ENCODE data around the gene SFRP5.

SFRP5 gene

DNA sequence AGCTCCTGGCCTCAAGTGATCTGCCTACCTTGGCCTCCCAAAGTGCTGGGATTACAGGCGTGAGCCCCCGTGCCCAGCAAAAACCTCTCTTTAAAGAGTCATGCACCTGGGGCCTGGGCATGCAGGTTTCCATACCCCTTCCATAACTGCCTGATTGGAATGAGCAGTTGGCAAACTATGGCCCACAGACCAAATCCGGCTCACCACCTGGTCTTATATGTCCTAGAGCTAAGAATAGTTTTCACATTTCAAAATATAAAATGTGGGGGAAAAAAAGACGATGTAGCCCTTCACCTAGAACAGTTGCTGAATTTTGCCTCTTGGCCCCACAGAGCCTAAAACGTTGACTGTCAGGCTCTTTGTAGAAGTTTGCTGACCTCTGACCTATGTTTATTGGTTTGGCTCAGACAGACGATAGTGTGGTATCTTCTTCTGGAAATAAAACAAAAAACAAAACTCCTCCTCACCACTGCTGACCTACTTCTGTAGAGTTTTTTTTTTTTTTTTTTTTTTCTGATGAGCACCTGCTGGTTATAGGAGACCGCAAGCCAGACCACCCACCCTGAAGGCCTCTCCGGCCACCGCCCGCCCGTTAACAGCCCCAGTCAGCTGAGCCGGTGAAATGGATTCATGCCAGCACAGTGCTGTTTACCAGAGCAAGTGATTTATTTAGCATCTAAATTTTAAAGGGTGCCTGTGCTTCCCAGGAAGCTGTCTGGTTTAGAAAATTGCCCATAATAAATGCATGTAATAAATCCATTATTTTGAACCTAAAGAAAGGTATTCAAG, 33.5 kb upstream of the SFRP5 start:
- H3K27ac ChIP-seq (replicated peaks), result no peak overlapping the region
- H3K27me3 ChIP-seq (ENCODE audit: insufficient read depth, poor library complexity, severe bottlenecking), result peaks cover 2% of the 10 kb centered on the region
- no peak overlapping the region for H3K4me3 ChIP-seq (replicated peaks; ENCODE audit: insufficient read depth, low read length)
- no peak for DNase-seq (ENCODE audit: low read depth in 1 of 2, low spot score in 1 of 2)
- TF ChIP-seq SPI1 (IDR thresholded peaks at IDR 0.05; ENCODE audit: borderline replicate concordance, low read depth) (no peak), GABPA (IDR thresholded peaks at IDR 0.05; ENCODE audit: low read depth) (no peak)
- TF ChIP-seq, protein P1, sequence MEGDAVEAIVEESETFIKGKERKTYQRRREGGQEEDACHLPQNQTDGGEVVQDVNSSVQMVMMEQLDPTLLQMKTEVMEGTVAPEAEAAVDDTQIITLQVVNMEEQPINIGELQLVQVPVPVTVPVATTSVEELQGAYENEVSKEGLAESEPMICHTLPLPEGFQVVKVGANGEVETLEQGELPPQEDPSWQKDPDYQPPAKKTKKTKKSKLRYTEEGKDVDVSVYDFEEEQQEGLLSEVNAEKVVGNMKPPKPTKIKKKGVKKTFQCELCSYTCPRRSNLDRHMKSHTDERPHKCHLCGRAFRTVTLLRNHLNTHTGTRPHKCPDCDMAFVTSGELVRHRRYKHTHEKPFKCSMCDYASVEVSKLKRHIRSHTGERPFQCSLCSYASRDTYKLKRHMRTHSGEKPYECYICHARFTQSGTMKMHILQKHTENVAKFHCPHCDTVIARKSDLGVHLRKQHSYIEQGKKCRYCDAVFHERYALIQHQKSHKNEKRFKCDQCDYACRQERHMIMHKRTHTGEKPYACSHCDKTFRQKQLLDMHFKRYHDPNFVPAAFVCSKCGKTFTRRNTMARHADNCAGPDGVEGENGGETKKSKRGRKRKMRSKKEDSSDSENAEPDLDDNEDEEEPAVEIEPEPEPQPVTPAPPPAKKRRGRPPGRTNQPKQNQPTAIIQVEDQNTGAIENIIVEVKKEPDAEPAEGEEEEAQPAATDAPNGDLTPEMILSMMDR (IDR thresholded peaks at IDR 0.05; ENCODE audit: insufficient read depth, low read length), result no peak

DNA sequence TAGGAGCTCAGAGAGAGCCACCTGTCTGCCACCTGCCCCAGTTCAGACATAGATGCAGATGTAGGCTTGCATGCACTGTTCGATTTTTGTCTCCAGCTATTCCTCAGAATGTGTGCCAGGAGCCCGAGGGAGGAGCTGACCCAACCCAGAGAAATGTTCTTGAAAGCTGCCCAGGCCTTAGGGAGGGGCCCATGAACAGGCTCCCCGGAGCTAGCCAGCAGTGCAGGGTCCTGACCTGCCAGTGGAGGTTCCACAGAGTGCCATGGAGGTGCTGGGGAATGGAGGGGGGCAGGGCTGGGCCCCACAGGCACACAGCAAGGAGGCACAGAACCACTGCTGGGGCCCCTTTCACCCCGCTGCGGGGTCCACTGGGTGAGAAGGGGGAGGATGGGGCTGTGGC, 29.6 kb upstream of the SFRP5 start:
- no peak for TF ChIP-seq POLR2AphosphoS5 (IDR thresholded peaks at IDR 0.05; ENCODE audit: low read depth)
- TF ChIP-seq, protein P1 (IDR thresholded peaks at IDR 0.05; ENCODE audit: insufficient read depth, low read length), result no peak
- no peak for TF ChIP-seq SPI1 (IDR thresholded peaks at IDR 0.05; ENCODE audit: borderline replicate concordance, low read depth)
- no peak for TF ChIP-seq GABPA (IDR thresholded peaks at IDR 0.05; ENCODE audit: low read depth)
- TF ChIP-seq, protein P2, sequence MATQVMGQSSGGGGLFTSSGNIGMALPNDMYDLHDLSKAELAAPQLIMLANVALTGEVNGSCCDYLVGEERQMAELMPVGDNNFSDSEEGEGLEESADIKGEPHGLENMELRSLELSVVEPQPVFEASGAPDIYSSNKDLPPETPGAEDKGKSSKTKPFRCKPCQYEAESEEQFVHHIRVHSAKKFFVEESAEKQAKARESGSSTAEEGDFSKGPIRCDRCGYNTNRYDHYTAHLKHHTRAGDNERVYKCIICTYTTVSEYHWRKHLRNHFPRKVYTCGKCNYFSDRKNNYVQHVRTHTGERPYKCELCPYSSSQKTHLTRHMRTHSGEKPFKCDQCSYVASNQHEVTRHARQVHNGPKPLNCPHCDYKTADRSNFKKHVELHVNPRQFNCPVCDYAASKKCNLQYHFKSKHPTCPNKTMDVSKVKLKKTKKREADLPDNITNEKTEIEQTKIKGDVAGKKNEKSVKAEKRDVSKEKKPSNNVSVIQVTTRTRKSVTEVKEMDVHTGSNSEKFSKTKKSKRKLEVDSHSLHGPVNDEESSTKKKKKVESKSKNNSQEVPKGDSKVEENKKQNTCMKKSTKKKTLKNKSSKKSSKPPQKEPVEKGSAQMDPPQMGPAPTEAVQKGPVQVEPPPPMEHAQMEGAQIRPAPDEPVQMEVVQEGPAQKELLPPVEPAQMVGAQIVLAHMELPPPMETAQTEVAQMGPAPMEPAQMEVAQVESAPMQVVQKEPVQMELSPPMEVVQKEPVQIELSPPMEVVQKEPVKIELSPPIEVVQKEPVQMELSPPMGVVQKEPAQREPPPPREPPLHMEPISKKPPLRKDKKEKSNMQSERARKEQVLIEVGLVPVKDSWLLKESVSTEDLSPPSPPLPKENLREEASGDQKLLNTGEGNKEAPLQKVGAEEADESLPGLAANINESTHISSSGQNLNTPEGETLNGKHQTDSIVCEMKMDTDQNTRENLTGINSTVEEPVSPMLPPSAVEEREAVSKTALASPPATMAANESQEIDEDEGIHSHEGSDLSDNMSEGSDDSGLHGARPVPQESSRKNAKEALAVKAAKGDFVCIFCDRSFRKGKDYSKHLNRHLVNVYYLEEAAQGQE (IDR thresholded peaks at IDR 0.05; ENCODE audit: insufficient replicate concordance, low read depth), result no peak
- Histone ChIP-seq H3K27me3 (ENCODE audit: insufficient read depth, poor library complexity, severe bottlenecking) (peaks cover 6% of the 10 kb centered on the region), H3K4me3 (replicated peaks; ENCODE audit: insufficient read depth, low read length) (no peak overlapping the region), H3K27ac (replicated peaks) (no peak overlapping the region)
- no peak for DNase-seq (ENCODE audit: low read depth in 1 of 2, low spot score in 1 of 2)

DNA sequence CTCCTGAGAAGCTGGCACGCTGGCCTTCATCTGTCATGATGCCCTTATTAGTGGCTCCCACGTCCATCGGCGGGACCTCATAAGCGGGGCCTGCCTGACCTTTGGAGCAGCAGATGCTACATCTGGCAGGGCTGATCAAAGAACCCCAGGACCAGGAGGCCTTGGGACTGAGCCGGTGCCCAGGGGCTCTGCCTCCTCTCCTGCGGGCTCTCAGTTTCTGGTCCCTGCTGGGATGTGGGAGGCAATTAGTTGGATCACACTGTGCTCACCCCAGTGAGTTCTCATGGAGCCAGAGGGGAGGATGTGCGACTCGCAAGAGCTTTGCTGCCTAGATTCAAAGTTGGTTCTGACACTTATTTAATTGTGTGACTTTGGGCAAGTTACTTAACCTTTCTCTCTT, 28.7 kb upstream of the SFRP5 start:
- H3K27ac ChIP-seq (replicated peaks), result no peak overlapping the region
- TF ChIP-seq, protein P1 (IDR thresholded peaks at IDR 0.05; ENCODE audit: insufficient read depth, low read length), result no peak
- no peak for TF ChIP-seq GABPA (IDR thresholded peaks at IDR 0.05; ENCODE audit: low read depth)
- no peak for TF ChIP-seq POLR2AphosphoS5 (IDR thresholded peaks at IDR 0.05; ENCODE audit: low read depth)
- TF ChIP-seq, protein P2 (IDR thresholded peaks at IDR 0.05; ENCODE audit: insufficient replicate concordance, low read depth), result no peak
- TF ChIP-seq SPI1 (IDR thresholded peaks at IDR 0.05; ENCODE audit: borderline replicate concordance, low read depth), result no peak
- no peak overlapping the region for H3K4me3 ChIP-seq (replicated peaks; ENCODE audit: insufficient read depth, low read length)
- peaks cover 6% of the 10 kb centered on the region for H3K27me3 ChIP-seq (ENCODE audit: insufficient read depth, poor library complexity, severe bottlenecking)
- no peak for DNase-seq (ENCODE audit: low read depth in 1 of 2, low spot score in 1 of 2)

Measured in HL-60 (cell line).